Mucosa of descending colon (tissue), 3 donors: ENCODE results near the gene METRNL. TPM values are rescaled to one million over a fixed set of nuclear protein-coding genes. Genes with fewer than 3 reads are reported as not detected.

ENCODE experiments used
- ATAC-seq: fragments of 200-7000 bp; cut with Tn5 transposase; one replicate; pipeline ENCODE4 v1.9.1; 2020; ENCODE audit warnings: mild to moderate bottlenecking, moderate library complexity
- DNase-seq, 3 donors: peaks; one replicate each; pipeline ENCODE4 v3.0.0-alpha.2; 2020
- H3K36me3 ChIP-seq: fragments of 200-600 bp; one replicate; pipeline ENCODE4 v1.8.0; 2021; ENCODE audit warnings: low read depth, mild to moderate bottlenecking
- H3K4me1 ChIP-seq: fragments of 200-600 bp; one replicate; pipeline ENCODE4 v1.8.0; 2021; ENCODE audit warnings: low read depth, mild to moderate bottlenecking
- H3K4me3 ChIP-seq: fragments of 200-600 bp; one replicate; pipeline ENCODE4 v1.8.0; 2021; ENCODE audit warnings: mild to moderate bottlenecking
- H3K9me3 ChIP-seq: fragments of 200-600 bp; one replicate; pipeline ENCODE4 v1.8.0; 2021; ENCODE audit warnings: mild to moderate bottlenecking
- CTCF ChIP-seq: fragments of 200-600 bp; IDR thresholded peaks from one replicate; pipeline ENCODE4 v1.8.0; 2022; ENCODE audit warnings: antibody characterized with exemption, mild to moderate bottlenecking
- intact Hi-C, 2 donors: fragments of 100-400 bp; cut with DNase I in 1 of 2; cut with micrococcal nuclease in 1 of 2; formaldehyde crosslinking; loops; one replicate each; pipeline versions ENCODE4 v1.11.0 to v1.11.1; 2022; cut with DNase I, micrococcal nuclease
- total RNA-seq, 3 donors: library from RNA; stranded (reverse); fragmentation: NEBNext Ultra II Directional in 2 of 3; extraction: Animal tissue kit (Norgen Biotek cat#: 25700) in 2 of 3; gene quantifications; one replicate each; pipeline versions ENCODE4 v1.2.1 to v1.2.4, GENCODE V29; 2021 to 2023
- donor health status: DM: no; HTN: no; CAD: no; lungs with moderate emphysema.
- donor health status: DM: no; HTN: no; CAD: no.
- donor health status: DM: no; HTN: yes; CAD: no.

METRNL gene
- total RNA-seq, 3 donors from 2014 or later = 78.6 to 134 (median 116) TPM

GRCh38 chr17:83075270-83075880 lies 4.0 kb upstream of the METRNL start:
- no peak for TF ChIP-seq CTCF
- intact Hi-C loops = no loop called here
- H3K36me3 ChIP-seq = no peaks in the 10 kb centered on the region
- ATAC-seq (no peak), DNase-seq (no peak)
- H3K4me1 ChIP-seq = peaks cover 11% of the 10 kb centered on the region
- H3K9me3 ChIP-seq = no peaks in the 10 kb centered on the region
- H3K4me3 ChIP-seq = no peak overlapping the region

GRCh38 chr17:83076938-83077337 lies 2.5 kb upstream of the METRNL start:
- DNase-seq = peak in 1 of 3 donors; percentile 58
- intact Hi-C loops = no loop called here
- ATAC-seq = no peak
- TF ChIP-seq CTCF = no peak
- Histone ChIP-seq H3K36me3 (no peaks in the 10 kb centered on the region), H3K9me3 (no peaks in the 10 kb centered on the region), H3K4me3 (no peak overlapping the region), H3K4me1 (peaks cover 16% of the 10 kb centered on the region)

DNA sequence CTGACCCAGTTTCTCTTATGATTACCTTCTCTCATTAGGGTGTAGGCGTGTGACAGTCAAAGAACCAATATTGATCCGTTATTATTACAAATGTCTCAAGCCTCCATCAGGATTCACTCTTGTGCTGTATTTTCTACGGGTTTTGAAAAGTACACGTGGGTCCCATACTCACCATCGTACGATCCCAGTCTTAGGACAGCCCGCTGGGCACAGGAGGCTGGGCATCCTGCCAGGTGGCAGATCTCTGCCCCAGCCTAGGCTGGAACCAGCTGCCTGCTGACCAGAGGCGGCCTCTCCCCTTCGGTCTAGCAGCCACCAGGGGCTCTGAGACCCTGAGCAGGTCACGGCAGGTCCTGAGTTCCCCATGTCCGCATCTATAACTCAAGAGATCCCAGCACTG lies 2.0 kb upstream of the METRNL start:
- H3K9me3 ChIP-seq = no peaks in the 10 kb centered on the region
- H3K4me1 ChIP-seq = peaks cover 20% of the 10 kb centered on the region
- intact Hi-C loops = no loop called here
- TF ChIP-seq CTCF = no peak
- H3K36me3 ChIP-seq = no peaks in the 10 kb centered on the region
- H3K4me3 ChIP-seq = no peak overlapping the region
- DNase-seq (no peak), ATAC-seq (no peak)

GRCh38 chr17:83077939-83078338 lies 1.5 kb upstream of the METRNL start:
- DNase-seq (no peak), ATAC-seq (no peak)
- TF ChIP-seq CTCF = no peak
- Histone ChIP-seq H3K9me3 (no peaks in the 10 kb centered on the region), H3K36me3 (no peaks in the 10 kb centered on the region), H3K4me1 (peaks cover 23% of the 10 kb centered on the region), H3K4me3 (no peak overlapping the region)
- intact Hi-C loops = no loop called here

- TF ChIP-seq CTCF = no peak
- Histone ChIP-seq H3K36me3 (no peaks in the 10 kb centered on the region), H3K9me3 (no peaks in the 10 kb centered on the region), H3K4me1 (peaks cover 29% of the 10 kb centered on the region), H3K4me3 (peak overlapping the region; percentile 32)
- DNase-seq (peak in 1 of 3 donors; percentile 68), ATAC-seq (peak; percentile 2)
- intact Hi-C loops = no loop called here
These were observed 744 bp upstream of the METRNL start for GRCh38 chr17:83078378-83079351.
